GM23248 (cell line): ENCODE data around the gene AKR1B15.

Experiments used
- EZH2 ChIP-seq: fragments of 200-600 bp; sonication (generic); IDR thresholded peaks from 2 replicates; pipeline ENCODE4 v1.6.1; 2018; ENCODE audit warnings: antibody characterized with exemption, mild to moderate bottlenecking; ENCODE audit not compliant: insufficient read depth, poor library complexity, severe bottlenecking
- EZH2phosphoT487 ChIP-seq: fragments of 200-600 bp; sonication (generic); IDR thresholded peaks from 2 replicates; pipeline ENCODE4 v1.6.1; 2018; ENCODE audit warnings: antibody characterized with exemption, moderate library complexity, mild to moderate bottlenecking, low read depth; ENCODE audit not compliant: insufficient read depth

DNA sequence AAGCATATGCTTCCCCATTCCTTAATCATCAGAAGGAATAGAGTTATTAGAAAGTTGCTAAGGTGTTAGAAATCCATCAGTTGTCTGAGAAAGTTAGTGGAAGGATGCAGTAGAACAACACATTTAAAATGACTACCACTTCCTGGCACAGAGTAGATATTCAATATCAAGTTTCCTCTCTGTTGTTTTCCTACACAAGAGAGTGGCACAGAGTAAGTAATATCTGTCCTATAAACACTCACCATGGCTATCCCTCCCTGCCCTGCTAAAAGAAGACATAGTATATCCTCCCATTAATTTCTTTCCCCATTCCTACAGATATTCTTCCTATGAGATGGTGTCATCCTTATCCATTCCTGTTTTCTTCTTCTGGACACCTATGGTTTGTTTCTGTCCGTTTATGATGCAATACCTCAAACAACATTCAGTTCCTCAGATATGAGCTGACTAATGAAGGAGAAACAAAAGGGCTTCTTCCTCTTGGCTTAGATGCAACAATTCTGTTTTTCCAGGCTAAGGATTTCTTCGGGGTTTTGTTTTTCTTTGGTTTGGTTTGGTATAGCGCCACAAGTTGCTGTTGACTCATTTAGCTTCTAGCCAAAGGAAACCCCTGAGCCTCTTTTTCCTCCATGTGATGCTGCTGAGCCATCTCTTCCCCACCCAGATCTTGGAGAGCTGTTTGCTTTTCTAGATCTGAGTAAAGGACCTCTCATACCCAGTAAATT, 64.9 kb downstream of the AKR1B15 start:
- TF ChIP-seq EZH2 (no peak), EZH2phosphoT487 (no peak)
